ENCODE measurements around the gene ILF2.

ILF2 gene

GRCh38 chr1:153626477-153626903 is 44.3 kb downstream of the ILF2 start:
- DNase-seq: no peak

DNA sequence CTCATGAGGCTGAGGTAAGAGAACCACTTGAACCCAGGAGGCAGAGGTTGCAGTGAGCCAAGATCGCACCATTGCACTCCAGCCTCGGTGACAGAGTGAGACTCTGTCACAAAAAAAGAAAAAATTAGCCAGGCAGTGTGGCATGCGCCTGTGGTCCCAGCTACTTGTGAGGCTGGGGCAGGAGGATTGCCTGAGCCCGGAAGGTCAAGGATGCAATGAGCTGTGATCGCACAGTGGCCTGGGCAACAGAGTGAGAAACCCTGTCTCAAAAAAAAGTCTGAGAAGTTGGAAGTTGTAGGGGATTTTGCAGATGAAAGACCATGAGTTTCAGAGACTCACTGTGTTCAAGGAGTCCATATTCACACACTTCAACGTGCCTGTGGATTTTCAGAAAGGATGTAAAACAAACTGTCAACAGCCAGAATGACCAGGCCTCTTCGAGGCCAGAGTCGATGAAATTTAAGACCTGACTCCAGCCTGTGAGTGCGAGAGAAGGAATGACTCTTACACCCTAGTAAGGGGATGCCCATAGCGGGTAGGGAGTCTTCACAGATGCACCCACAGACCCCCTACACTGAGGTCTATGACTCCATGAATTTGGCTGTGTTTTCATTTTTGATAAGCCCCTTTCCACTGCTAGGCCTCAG is 45.7 kb downstream of the ILF2 start:
- no peak for DNase-seq

- DNase-seq: no peak
These were observed 47.7 kb downstream of the ILF2 start for GRCh38 chr1:153623101-153623500.

- no peak for DNase-seq
These were observed 51.6 kb downstream of the ILF2 start for GRCh38 chr1:153619171-153619570.

- DNase-seq: peak in 2 of 4 experiments; percentile 31 to 42
These were observed 53.1 kb downstream of the ILF2 start for GRCh38 chr1:153617663-153618062.

GRCh38 chr1:153616917-153617311 is 53.9 kb downstream of the ILF2 start:
- DNase-seq: no peak

GRCh38 chr1:153616144-153616916 is 54.5 kb downstream of the ILF2 start, which contains the start of gene S100A14:
Gene S100A14, minus strand, starts transcription at chr1:153616325. Its CDS starts 467 bp downstream, at chr1:153615858.
- no peak for DNase-seq

- DNase-seq: no peak
These were observed 55.4 kb downstream of the ILF2 start for GRCh38 chr1:153615406-153615805.

- DNase-seq: no peak
These were observed 55.9 kb downstream of the ILF2 start for GRCh38 chr1:153614906-153615305.

DNA sequence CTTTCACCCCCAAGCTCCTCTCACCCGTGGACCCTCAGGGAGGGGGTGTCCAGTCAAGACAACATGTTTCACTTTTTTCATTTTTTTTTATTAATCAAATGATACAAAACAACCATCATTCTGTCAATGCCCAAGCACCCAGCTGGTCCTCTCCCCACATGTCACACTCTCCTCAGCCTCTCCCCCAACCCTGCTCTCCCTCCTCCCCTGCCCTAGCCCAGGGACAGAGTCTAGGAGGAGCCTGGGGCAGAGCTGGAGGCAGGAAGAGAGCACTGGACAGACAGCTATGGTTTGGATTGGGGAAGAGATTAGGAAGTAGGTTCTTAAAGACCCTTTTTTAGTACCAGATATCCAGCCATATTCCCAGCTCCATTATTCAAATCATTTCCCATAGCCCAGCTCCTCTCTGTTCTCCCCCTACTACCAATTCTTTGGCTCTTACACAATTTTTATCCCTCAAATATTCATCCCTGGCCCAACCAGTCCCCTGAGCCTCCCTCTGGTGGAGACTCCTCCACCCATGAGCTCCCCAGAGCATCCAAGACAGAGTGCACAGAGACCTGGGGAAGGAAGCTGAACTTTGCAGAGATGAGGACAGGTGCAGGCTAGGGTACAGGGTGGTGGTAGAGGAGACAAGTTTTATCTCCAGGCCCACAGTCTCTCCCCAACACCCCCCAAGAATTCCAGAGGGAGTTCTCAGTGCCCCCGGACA is 56.4 kb downstream of the ILF2 start:
- no peak for DNase-seq

DNA sequence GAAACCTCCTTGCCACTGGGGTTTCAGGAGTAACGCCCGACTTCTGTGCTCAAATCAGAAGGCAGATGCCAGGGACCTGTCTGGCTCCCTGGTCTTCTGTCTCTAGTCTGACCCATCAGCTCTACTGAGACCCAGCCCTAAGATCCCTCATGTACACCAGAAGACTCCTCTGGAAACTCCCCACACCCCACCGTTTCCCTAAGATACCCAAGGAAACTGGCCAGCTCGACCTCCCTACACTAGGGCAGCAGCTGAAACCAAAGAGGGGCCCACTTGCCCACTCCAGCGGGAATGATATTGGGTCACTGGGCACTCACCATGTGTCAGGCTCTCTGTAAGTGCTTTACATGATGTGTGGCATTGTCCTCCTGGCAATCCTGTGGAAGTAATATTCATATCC is 57.4 kb downstream of the ILF2 start:
- DNase-seq: no peak

DNA sequence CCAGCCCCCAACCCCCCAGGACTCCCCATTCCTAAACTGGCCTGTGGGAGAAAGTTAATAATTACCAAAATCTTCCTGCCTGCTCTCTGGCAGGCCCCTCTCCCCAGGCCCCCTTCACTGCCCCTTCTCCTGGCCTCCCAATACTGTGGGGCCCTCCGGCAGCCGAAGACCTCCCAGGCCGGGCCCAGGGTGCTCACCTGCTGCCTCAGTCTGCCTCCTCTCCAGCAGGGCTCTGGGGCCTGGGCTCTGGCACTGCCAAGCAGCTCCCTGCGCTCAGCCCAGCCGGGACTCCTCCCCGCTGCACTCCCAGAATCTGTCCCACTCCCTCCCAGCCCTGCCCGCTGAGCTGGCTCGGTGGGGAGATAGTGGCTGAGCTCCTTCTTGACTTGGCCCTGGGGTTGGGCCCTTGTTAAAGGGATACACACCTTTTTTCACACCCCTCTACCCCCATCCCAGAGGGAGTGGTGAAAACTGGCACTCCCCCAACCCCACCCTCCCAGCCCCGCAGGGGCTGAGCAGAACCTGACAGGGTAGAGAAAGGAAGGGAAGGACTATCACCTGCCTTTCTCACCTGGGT is 58.0 kb downstream of the ILF2 start, which contains the start of gene S100A16:
TSS of gene S100A16 (minus strand) at position 383 of the 577 bp plus-strand sequence. CDS start 4,986 bp downstream, outside the sequence.
- DNase-seq: no peak

- DNase-seq: no peak
These were observed 58.6 kb downstream of the ILF2 start for GRCh38 chr1:153612111-153612754.

Data from activated CD4-positive, CD25-positive, alpha-beta regulatory T cell (primary cell).